A673 (cell line): ENCODE data around the gene SHE.

Experiments
- CTCF ChIP-seq: fragments of 300-800, 200-600 bp; sonication (generic); conservative IDR thresholded peaks from 2 replicates; pipeline ENCODE4 v1.5.1; 2017; ENCODE audit warnings: low read depth, mild to moderate bottlenecking, antibody characterized with exemption, low read length, moderate library complexity, mixed read lengths
- EZH2 ChIP-seq: fragments of 200-600 bp; sonication (generic); IDR thresholded peaks from 2 replicates; pipeline ENCODE4 v1.6.1; 2017; ENCODE audit warnings: borderline replicate concordance, low read depth, mild to moderate bottlenecking, mixed read lengths, antibody characterized with exemption, low read length; ENCODE audit not compliant: poor library complexity, severe bottlenecking

- TF ChIP-seq CTCF (no peak), EZH2 (no peak)
These were observed 13.3 kb downstream of the SHE start for GRCh38 chr1:154488922-154489321.
